VCaP (cell line): ENCODE measurements around the gene SOBP.

Source experiments
- H3K27ac ChIP-seq: fragments of 450-650 bp; 2 replicates; pipeline ENCODE4 v1.5.1; 2017
- CTCF ChIP-seq: fragments of 450-650 bp; conservative IDR thresholded peaks from 2 replicates; pipeline ENCODE4 v1.5.1; 2017; ENCODE audit warnings: mild to moderate bottlenecking, moderate library complexity

SOBP gene

GRCh38 chr6:107567643-107568042 lies 77.7 kb downstream of the SOBP start:
- no peak overlapping the region for H3K27ac ChIP-seq
- TF ChIP-seq CTCF = no peak

DNA sequence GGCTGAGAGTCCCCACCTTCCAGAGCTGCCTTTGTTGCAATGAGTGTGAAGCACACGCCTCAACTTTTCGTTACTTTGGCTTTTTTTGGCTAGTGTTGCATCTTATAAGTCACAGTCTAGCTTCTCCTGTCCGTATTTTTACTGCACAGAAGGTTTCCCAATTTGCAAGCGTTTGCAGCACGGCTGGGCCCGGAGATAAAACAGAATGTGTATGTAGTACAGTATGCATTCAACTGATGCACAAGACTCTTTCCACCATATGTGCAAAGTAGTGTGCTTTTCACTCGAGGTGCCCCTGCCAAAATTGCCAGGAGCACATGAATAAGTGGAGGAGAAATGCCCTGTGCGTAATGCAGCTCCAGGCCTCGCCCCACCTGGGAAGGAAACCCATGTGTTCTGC lies 79.6 kb downstream of the SOBP start:
- peak overlapping the region; percentile 26; the same call in 1 of the 2 replicates for H3K27ac ChIP-seq
- TF ChIP-seq CTCF = no peak

GRCh38 chr6:107571354-107571753 lies 81.4 kb downstream of the SOBP start:
- no peak overlapping the region; the same call in 1 of the 2 replicates for H3K27ac ChIP-seq
- no peak for TF ChIP-seq CTCF

DNA sequence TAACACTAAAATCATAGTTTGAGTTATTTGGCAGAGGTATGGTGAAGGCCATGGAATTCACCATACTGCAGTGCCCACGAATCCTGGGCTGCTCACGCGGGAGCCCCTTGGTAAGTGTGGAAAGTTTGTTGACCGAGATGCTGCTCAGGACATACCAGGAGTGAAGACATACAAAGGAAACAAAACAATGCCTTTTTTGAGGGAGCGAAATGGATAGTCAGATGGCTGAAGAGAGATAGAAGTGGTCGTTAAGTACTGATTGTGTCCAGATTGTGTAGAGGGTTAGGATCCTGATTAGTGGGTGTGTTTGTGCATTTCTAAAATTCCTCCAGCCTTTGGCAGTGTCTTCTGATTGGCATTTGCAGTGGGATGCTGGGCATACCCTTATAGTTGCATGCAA lies 83.0 kb downstream of the SOBP start:
- no peak overlapping the region for H3K27ac ChIP-seq
- no peak for TF ChIP-seq CTCF

- no peak for TF ChIP-seq CTCF
- no peak overlapping the region for H3K27ac ChIP-seq
Measured at GRCh38 chr6:107574856-107575255, 84.9 kb downstream of the SOBP start.

DNA sequence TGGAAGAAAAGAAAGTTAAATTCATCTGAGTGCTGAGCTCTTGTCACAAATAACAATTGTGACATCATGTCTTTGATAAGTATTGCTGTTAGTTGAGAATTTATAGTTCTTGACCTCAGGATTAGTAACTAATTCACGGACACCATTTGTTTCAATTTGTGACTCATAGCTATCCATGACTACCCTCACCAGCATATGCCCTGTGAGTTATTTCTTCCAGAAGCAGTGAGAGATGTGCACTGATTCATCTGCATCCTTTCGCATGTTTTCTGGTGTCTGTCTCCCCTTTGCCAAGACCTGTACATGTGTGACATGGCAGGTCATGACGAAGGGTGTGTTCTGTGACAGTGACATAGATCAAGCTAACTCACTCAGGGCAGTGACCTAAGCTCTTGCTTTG lies 86.9 kb downstream of the SOBP start:
- TF ChIP-seq CTCF = no peak
- no peak overlapping the region for H3K27ac ChIP-seq

DNA sequence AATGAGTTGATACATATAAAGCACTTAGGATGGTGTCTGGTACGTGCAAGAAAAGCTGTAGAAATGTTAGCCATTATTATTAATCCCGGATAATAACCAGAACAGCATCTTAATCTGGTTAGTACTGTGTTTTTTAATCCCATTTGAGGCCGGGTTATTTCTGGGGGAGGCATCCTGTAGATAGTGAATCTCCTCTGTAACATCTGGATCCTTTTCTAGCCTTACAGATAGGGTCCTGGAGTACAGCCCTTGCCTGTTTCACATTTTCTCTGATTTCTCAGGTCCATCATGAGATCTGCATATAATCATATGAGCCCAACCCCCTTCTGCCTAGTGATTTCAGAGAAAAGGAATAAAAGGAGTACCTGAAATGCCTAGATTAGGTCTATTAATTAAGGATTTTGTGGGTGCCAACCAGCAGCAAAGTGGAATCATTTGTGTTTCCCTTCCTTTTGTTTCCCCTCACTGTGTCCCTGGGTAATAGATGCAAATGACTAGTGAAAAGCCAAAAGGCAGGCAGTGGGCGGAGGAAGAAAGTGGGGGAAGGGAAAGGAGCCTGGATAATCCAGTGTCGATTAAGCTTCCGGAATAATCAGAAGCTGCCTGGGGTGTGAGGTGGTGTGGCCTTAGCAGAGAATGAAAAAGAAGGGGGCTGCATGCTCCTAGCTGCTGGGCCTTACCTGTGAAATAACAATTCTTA lies 88.9 kb downstream of the SOBP start:
- no peak for TF ChIP-seq CTCF
- H3K27ac ChIP-seq = no peak overlapping the region
